Central memory CD4-positive, alpha-beta T cell (primary cell): ENCODE results near the gene RFNG.

Experiments used
- DNase-seq: peaks from one replicate; pipeline ENCODE4 v3.0.0; 2022

RFNG gene

DNA sequence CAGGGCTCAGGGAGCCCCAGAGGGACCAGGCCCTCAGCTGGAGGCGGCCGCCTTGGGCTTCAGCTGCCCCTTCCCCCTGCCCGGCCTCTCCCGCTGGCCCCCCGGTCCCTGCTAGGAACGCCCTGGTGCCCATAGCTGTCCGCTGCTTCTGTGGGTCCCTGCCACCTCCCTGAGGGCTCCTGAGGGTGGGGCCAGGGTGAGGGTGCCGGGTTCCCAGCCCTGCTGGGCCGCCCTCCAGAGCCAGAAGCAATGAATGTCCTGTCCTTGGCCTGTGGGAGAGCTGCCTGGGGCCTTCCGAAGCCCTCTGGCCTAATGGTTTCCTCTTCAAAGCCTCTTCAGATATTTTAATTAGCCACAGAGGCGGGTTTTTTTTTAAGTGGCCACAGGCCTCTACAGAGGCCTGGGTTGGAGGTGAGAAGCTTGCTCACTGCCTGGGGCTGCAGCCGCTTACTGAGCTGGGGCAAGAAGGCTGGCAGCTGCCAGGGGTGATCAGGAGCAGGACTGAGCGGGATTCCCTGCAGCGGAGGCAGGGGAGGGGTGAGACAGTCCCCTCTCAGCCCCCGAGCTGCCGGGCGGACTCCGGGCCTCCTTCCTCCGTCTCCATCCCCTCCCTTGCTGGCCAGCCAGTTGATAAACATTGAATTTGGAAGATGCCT, 38.8 kb downstream of the RFNG start:
- no peak for DNase-seq

DNA sequence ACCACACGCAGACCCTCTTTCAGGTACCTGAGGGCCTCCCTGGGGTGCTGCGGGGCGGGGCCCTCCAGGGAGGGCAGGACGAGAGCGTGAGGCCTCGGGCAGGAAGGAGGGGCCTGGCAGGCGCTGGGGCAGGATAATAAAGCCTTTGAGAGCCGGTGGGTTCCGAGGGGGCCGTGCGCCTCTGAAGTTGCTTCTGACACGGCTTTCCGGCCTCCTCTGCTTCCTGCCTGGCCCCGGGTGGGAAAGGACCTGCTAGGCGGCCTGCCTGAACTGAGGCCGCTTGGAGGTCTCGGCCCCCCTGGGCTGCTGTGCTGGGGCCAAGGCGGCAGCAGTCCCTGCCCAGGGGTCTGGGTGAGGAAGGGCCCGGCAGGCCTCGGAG, 39.4 kb downstream of the RFNG start:
- DNase-seq = no peak

DNA sequence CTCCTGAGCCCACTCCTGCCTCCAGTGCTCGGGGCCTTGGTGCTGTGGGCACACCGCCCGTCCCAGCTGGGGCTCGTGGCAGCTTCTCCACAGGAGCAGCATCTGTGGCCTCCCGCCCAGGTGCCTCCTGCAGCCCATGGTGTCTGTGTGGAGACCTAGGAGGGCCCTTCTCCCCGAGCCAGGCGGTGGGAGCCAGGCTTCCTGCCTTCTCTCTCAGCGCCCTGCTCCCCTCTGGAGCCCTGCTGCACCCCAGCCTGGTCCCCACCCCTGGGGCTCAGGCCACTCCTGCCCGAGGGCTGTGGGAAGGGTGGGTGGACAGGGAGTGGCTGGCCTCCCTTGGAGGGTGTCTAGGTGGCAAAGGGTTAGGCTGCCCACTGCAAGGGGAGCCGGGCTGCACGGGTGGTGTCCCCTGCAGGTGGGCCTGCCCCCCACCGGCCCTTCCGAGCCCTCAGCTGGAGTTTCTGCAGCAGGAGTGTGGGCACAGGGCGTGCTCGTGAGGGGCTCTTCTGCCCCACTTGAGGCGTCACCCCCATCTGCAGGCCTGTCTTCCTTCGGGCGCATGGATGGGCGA, 39.9 kb downstream of the RFNG start:
- DNase-seq = no peak

DNA sequence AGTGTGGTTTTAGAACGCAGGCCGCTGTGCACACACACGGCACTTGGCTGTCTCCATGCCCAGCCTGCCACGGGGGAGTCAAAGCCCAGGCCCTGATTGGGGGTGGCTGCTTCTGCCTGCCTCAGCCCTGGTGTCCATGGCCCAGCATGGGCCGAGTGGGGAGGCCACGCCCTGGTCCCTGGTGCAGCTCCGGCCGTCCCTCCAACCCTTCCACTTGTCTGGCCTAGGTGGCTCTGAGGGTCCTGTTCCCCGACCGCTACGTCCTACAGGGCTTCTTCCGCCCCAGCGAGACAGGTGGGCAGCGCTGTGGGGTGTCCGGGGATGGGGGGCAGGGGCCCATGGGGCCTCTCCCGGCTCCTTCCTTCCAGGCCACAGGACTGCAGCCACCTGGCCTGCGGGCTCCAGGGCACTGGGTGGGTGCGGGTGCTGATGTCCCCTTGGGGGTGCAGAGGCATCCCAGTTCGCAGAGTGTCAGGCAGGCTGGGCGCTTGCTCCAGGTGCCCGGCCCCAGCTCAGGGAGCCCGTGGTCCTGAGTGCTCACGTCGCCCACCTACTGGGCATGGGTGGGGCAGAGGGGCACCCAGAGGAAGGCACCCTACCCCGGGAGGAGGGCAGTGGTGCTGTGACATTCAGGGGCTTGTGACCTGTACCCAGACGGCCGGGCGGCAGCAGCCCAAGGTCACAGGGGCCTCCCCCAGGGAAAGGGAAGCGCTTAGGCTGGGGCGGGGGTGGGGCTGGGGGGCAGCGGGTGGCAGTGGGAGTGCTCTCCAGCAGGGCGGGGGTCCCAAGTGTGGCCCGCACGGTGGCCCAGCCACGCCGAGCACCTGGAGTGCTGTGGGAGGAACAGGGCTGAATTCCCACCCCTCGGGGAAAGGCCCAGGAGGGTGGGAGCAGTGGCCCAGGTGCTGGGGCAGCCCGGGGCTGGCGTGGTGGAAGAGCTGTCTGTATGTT, 40.8 kb downstream of the RFNG start:
- no peak for DNase-seq

DNA sequence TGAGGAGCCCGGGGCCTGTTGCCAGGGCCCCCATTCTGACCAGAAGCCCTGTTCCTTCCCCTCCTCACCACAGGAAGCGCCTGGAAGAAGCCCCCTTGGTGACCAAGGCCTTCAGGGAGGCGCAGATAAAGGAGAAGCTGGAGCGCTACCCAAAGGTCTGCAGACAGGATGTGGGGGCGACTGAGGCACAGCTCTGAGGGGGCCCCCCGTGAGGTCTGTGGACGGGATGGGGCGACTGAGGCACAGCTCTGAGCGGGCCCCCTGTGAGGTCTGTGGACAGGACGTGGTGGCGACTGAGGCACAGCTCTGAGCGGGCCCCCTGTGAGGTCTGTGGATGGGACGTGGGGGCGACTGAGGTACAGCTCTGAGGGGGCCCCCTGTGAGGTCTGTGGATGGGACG, 42.2 kb downstream of the RFNG start:
- no peak for DNase-seq

DNA sequence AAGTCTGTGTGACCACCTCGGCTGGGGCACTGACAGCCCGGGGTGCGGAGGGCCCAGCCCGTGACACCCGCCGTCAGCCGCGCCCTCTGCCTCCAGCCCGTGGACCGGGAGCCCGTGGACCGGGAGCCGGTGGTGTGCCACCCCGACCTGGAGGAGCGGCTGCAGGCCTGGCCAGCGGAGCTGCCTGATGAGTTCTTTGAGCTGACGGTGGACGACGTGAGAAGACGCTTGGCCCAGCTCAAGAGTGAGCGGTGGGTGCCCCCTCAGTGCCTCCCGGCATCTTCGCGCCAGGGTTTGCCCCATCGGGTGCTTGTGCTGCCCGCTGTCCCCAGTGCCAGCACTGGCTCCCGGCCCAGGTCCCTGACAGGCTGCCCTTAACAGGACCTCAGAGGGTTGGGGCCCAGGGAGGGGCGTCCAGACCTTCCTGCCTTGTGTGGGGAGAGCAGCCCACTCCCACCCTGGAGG, 42.6 kb downstream of the RFNG start:
- DNase-seq = no peak

DNA sequence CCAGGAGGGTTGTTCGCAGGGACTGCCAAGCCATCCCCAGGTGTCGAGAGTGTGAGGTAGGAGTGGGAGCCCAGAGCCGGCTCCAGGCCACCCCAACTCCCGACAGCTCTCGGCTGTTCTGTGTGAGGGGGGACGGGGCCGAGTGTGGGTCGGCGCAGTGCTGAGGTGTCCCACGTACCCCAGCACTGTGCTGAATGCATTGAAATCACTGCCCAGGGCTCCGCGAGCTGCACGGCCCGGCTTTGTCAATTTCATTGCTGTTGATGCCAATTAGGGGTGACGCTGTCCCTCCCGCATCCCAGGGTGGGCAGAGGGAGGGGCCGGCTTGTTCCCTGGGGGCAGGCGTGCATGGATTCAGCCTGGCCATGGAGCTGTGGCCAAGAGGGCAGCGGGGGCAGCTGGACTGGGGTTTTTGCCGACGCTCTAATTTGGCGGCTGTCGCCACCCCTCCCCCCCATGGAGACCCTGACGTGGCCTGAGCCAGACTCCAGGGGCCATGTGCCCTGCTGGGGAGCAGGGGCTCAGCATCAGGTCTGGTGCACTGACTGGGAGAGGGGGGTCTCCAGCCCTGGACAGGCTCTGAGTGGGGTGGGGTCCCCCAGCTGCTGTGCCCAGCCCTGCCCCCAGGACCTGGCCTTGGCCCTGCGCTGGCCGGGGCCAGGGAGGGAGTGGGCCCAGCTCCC, 43.2 kb downstream of the RFNG start:
- no peak for DNase-seq

DNA sequence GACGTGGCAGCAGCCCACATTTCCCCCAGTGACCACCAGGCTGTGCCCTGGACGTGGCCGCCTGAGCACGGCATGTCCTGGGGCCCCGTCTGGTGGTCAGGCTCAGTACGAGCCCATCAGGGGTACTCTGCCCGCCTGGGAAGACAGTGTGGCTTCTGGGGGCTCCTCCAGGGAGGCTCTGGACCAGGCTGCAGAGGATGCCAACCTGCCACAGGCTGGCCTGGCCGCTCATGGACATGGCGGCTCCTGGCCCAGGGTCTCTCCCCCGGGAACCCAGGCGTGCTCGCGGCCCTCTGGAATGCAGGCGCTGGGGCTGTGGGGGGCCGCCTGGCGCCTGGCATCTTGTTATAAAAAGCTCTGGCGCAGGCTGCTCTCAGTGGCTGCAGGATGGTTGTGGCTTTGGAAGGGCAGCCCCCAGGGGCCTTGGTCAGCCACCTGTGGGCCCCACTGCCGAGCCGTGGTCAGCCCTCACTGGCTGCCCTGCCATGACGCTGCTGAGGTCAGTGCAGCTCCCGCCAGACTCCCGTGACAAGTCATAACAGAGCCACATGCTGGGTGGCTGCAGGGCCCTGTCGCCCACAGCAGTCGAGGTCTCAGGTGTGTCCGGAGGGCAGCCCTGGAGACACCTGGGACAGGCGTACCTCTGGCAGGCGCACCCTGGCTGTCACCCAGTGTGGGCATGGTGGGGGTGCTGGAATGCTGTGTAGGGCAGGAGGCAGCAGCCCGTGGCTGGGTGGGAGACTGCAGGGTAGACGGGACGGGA, 43.9 kb downstream of the RFNG start:
- no peak for DNase-seq

DNA sequence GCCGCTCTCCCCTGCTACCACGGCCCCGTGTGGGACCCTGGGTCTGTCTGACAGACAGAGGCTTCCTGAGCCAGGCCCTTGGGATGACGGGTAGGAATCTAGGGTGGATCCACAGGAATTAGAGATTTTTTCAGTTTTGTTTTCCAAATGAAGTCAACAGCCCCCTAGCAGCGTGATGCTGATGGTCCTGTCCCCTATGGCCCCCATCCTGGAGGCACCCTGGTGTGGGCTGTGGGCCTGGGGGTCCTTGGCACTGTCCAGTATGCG, 44.5 kb downstream of the RFNG start:
- DNase-seq = no peak

DNA sequence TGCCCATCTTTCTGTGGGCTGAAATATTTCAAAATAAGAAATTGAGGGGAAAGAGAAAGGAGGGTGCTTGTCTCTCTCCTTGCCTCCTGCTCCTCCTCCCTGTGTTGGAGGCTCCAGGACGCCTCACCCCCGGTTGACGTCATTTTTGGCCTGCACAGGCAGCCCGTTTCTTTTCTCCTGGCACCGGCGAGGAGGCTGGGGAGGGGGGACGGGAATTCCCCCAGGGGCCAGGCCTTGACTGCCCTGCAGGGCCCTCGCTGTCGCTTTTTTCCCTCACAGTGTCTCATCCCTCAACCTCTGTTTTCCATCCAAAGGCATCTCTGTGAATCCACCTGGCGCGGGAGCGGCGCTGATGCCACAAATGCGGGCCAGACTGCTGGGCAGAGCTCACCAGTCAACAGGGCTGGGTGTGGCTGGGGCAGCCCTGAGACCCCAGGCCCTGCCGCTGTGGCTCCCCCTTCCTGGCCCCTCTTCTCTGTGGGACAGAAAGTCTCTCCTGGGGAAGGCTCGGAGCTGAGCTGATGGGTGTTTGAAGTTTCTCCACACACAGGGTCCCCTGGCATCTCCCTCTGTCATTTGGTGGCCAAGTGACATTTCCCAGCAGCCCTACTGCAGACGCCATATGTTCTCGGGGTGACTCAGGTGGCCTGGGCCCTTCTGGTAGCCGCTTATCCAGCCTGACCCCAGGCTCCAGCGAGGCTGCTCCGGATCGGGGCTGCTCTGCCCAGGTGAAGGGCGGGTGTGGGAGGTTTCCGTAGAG, 45.0 kb downstream of the RFNG start:
- DNase-seq = no peak

DNA sequence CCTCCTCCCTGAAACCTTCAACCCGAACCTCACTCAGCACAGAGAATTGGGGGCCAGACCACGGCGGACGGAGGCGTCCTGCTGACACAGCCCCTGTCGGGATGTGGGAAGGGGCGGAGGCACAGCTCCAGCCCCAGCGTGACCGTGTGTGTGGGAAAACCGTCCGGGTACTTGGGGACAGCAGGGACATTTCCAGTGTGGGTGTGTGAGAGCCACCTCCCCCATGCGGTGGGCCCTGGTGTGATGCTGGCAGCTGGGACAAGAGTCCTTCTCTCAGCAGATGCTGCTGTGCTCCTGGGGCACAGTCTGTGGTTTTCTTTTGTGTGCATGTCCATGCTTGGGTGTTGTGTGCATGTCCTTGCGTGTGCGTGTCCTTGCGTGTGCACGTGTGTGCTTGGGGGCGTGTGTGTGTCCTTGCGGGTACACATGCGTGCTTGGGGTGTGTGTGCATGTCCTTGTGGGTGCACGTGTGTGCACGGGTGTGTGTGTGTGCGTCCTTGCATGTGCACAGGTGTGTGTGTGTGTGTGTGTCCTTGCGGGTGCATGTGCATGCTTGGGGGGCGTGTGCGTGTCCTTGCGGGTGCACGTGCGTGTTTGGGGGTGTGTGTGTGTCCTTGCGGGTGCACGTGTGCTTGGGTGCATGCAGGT, 45.8 kb downstream of the RFNG start:
- no peak for DNase-seq

DNA sequence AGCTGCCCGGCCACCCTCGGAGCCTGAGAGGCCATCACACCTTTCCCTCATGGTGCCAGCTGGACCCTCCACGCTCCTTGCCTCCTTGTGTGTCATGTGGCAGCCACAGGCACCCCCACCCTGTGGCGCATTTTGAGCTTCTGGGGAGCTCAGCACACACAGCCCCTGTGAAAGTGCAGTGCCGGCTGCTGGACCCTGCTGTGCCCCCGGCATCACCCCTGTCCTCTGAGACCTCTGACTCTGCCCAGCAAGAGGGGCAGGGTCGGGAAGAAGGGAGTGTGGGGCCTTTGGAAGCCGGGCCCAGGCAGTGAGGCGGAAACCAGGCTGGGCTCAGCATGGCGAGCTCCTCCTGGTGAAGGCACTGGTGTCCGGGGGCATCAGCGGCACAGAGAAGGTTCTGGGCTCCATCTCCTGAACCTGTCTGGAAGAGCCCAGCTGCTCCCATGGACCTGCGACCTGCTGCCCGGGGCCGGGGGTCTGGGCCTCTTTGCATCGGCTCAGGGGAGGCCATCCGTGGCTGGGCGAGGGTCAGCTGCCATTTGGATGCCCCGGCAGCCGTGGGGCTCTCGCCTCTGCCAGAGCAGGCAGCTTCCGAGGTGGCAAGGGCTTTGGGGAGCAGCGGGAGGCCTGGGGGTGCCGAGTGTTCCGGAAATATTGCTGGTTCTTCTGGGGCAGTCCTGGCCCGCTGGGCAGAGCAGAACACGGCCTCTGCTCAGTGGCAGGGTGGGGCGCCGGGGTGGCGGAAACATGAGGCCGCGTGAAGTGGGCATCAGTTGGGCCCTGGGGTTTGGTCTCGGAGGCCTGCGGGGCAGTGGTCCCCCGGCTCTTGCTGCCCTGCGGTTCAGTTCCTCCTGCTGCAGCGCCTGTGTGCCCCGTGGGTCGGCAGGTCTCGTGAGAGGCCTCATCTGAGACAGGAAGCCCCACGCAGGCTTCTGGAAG, 46.8 kb downstream of the RFNG start:
- DNase-seq = no peak

DNA sequence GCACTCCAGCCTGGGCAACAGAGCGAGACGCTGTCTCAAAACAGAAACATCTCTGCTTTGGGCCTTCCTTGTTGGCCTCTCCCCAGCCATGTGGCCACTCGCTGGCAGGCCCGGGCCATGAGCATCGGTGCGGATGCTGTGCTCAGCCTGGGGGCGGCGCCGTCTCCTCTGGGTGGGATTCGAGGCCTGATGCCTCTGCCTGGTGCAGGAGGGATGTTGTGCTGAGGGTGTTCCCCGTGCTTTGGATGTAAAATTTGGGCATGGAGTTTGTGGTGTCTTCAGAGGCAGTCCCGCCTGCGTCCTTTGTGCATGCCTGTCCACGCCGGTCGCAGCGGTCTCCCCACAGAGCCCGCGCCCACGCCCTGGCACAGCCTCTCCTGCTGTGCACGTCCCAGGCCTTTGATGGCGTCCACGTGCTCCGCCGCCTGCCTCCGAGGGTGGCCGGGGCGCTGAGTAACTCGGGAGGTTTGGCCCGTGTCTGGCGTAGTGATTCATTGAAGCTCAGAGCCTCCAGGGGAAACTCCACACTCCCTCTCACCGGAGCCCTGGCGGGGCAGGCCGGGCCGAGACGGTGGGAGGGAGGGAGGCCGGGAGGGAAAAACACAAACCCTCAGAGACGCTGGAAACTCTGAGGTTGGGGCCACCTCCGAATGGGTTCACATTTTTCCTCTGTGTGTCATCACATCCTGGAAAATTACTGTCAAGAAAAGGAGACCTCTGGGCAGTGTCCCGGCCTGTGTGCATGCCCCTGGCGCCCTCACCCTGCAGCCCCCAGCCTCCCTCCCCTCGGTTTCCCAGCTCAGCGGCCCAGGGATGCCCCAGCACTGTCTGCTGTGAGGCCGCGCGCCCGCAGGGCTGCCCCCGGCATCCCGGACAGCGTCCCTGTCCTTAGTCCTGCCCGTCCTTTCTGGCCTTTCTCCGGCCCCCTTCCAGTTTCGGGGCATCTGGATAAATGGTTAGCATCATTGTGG, 47.9 kb downstream of the RFNG start:
- DNase-seq = no peak

DNA sequence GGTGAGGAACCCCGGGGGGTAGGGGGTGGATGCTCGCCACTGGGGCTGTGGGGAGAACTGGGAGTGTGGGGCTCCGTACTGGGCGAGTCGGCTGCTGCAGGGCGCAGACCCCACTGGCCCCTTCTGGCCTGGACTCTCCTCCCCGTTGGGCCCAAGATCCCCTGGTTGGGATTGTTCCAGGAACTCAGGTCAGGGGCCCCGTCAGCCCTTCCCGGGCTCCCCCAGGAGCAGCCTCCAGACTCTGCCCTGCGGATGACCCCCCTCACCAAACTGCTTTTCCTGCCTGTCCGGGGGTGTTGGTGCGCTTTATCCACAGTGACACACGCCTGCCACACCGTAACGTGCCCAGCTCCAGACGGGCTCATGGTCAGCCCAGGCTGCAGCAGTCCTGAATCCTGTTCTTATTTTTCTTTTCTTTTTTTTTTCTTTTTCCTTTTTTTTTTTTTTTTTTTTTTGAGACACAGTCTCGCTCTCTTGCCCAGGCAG, 50.0 kb downstream of the RFNG start:
- no peak for DNase-seq

DNA sequence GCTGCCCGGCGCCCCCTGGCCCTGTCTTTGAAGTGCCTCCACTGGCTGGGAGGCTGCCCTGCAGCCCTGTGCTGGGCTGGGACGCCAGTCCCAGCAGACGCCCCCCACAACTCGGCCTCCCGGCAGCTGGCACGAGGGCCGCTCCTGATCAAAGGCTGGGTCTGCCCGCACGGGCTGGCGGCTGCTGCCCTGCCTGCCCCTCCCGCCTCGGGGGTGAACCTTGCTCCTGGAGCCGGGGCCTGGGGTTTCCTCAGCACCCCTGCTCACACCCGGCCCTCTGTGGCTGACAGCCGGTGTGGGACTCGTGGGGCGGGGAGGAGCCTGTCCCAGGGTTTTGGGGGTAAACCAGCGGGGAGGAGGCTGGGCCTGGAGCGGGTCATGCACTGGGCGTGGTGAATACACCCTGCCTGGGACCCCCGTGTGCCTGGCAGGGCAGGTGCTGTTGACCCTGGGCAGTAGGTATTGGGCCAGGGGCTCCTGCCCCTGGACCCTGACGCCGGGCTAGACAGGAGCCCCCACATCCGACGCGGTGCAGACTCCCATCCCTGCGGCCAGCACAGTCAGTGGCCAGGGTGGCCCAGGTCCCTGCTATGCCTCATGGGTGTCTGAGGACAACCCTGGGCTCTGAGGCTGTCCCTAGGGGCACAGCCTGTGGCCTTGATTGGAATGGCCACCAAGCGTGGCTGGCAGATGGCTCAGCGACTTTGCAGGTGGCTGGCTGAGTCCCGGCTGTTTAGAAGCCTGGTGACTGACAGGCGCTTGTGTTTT, 50.6 kb downstream of the RFNG start:
- DNase-seq = no peak

DNA sequence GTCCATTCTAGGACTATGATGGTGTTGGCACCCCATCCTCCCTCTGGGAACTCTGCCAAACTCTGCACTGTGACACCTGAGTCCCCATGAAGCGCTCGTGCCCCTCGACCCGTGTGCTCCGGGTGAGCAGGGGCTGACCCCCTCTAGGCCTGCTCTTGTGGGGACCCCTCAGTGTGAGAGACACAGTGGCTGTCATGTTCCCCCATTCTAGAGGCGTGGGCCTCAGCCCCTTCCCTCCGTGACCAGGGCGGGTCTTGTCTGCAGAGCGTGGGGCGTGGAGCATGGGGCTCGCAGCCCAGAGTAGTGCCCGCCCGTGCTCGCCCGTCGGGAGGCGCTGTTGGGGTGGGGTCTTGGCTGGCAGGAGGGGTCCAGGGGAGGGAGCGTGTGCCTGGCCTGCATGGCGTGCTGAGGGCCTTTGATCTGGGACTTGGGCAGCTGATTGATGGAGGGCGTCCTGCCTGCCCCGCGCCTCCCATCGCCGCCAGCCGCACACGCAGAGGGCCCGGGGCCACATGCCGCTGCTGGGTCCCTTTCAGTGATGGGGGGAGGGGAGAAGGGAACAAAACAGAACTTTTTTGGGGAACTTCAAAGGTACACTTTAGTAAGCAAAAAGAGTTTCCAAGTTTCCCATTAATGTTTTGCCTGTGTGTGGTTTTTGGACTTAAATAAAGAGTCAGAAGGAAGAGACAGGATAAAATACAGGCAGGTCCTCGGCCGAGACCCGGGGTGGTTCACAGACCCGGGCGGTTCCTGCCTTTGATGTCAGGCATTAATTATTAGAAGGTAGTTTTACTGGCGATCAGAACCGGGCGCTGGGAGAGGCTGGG, 51.4 kb downstream of the RFNG start:
- DNase-seq = no peak

DNA sequence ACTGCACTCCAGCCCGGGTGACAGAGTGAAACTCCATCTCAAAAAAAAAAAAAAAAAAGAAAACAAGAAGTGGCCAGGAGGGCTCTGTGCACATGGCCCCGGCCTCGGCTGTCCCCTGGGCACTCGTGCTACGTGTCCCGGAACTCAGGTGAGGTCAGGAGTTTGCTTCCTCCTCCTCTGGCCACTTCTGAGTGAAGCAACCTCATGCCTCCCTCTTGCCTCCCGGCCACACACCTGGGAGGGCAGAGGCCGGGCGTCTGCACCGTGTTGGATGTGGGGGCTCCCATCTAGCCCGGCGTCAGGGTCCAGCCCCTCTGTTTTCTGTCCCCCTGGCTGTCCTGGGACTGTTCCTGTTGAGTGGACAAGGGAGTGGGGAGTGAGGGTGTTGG, 52.0 kb downstream of the RFNG start:
- DNase-seq = no peak
